Fibroblast of peridontal ligament (primary cell): ENCODE measurements around the gene MZF1.

Experiments used
- DNase-seq: peaks from one replicate; pipeline ENCODE4 v3.0.0-alpha.2; 2010; ENCODE audit errors: extremely low read depth

Gene MZF1

DNA sequence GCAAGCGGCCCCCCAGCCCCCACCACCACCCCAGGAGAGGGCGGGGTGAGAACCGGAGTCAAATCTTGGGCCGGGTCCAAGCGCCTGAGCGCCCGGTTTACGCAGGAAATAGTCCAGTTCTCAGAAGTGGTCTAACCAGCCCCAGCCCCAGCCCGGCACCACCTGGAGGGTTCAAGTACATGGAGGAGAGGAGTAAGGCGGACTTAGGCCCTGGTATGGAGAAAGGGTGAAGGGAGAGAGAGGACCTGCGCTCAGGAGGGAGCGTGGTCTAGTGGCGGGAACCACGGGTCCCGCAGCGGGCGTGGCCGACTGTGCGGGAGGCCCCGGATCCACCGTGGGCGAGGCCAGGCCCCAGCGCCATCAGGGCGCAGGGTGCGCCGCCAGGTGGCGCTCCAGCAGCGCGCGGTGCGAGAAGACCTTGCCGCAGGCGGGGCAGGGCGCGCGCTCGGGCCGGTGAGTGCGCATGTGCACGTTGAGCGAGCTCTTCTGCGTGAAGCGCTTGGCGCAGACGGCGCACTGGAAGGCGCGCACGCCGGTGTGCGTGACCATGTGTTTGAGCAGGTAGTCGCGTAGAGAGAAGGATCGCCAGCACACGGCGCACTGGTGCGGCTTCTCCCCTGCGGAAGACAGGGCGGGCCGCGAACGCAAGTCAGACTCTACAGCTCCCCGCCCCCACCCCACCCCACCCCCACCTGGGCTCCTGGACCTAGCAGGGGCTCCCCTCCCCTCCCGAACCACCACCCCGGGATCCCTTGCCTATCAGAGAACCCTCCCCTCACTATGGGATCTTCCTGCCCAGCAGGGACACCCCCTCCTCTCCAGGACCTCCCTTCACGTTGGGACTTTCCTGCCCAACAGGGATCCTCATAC, 59.2 kb downstream of the MZF1 start:
- DNase-seq: peak; percentile 78

DNA sequence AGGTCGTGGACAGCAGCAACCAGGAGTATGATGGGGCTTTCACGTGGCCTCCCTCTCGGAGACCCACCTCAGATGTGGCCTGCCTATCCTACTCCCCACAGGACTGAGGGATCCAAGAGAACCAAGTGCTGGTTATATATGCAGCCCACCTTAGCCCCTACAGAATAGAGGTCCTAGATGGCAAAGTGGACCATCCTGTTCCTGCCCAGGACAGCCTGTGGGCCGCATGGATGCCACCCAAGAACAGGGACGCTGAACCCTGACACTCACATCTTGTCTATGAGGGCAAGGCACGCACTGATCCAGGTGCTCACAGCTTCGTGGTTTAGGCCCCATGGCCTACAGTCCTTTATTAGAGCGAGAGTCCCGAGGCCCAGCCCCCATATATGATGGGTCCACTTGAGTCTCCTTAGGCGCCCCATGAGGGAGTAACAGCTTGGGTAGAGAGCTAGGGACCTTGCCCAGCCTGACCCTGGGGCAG, 59.9 kb downstream of the MZF1 start:
- no peak for DNase-seq
